NCI-H1105 treated with DMSO at 0.1 percent for 48 hours (cell line): ENCODE data around the gene COX14.
"Not testable (repeated sequence)": the region's sequence is repeated elsewhere in the genome, so short reads cannot be mapped to it uniquely, and the experiment has no call there.

Source experiments
- DNase-seq: peaks from one replicate; lab custom pipeline; 2025; lab: John Stamatoyannopoulos, UW

Gene COX14

GRCh38 chr12:50107416-50108268, 4.4 kb upstream of the COX14 start:
- DNase-seq = no peak

DNA sequence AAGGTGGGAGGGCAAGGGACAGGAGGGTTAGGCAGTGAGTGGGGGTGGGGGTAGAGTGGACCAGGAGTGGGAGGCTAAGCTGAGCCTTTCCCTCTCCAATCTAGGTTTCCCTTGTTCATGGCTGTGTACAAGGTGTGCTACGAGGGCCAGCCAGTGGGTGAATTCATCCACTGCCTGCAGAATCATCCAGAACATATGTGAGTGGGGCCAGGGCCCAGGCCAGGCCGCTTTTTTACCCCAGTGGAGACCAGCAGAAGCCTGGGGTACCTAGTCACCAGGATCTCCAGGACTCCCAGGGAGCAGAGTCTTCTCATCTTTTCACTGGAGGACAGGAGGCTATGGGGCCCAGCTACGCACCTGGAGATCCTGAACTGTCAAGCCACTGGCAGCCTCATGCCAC, 2.7 kb upstream of the COX14 start:
- no peak for DNase-seq

DNA sequence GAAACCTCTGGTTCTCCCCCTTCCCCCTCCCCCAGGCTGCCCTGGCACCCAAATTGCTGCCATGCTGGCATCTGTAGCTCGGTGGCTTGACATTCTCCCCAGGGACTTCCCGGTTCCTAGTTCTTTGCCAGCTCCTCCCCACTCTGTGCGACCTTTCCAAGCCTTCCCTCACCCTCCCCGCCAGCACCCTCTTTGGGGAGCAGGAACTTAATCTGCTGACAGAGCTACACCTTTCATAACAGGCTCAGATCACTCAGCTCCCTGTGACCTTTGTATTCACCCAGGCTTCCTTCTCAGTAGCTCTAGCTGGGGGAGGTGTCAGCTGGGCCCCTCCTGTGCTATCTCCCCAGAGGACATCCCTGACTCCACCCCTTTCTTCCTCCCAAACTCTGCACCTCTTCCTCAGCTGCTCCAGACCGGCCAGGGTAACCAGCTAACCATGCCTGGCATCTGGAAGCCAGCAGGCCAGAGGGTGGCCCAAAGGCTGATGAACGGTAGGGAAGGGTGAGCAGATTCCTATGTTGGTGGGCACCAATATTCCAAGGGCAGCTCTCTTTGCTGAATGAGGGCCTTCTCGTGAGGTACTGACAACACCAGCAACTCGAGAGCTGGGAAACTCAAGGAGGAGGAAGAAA, 1.8 kb upstream of the COX14 start:
- no peak for DNase-seq

GRCh38 chr12:50110762-50111351, 1.2 kb upstream of the COX14 start:
- DNase-seq = no peak

DNA sequence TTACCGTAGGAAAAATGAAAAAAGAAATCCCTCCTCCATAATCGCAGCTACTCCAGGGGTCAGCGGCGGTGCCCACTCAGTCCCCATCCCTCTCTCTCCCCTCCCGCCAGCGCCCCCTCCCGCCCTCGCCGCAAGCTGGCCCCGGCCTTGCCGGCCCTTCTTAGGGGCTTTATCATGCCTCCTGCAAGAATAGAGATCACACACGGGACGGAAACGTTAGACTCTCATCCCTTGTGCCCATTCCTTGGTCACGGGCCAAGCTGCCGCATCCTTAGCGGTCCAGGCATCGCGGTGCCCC, 692 bp upstream of the COX14 start:
- no peak for DNase-seq

GRCh38 chr12:50112456-50113218, 601 bp downstream of the COX14 start:
- peak; percentile 43 for DNase-seq

DNA sequence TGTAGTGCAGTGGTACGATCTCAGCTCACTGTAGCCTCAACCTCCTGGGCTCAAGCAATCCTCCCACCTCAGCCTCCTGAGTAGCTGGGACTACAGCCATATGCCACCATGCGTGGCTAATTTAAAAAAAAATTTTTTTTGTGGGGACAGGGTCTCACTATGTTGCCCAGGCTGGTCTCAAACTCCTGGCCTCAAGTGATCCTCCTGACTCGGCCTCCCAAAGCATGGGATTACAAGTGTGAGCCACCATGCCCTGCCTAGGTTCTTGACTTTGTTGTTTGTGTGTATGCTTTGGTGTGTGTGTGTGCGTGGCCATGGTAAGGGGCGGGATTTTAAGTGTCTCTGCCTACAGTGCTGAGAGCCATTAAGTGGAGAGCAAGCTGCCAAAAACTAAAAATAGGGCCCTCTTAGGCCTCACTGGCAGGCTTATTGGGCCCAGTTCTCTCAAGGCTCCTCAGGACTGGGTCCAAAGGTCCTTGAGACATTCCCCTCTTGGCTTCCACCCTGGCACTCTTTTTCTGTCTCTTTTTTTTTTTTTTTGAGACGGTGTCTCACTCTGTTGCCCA, 5.1 kb downstream of the COX14 start:
- no peak for DNase-seq

DNA sequence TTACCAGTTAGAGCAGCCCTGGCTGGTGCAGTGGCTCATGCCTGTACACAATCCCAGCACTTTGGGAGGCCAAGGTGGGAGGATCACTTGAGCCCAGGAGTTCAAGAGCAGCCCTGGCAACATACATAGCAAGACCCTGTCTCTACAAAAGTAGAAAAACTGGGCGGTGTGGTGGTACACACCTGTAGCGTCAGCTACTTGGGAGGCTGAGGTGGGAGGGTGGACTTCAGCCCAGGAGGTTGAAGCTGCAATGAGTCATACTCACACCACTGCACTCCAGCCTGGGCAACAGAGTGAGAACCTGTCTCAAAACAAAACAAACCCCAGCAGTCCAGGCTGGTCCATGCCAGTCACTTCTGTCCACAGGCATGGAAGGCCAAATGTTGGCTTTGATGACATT, 7.4 kb downstream of the COX14 start:
- no peak for DNase-seq

- no peak for DNase-seq
These were observed 8.5 kb downstream of the COX14 start for GRCh38 chr12:50120521-50120920.

DNA sequence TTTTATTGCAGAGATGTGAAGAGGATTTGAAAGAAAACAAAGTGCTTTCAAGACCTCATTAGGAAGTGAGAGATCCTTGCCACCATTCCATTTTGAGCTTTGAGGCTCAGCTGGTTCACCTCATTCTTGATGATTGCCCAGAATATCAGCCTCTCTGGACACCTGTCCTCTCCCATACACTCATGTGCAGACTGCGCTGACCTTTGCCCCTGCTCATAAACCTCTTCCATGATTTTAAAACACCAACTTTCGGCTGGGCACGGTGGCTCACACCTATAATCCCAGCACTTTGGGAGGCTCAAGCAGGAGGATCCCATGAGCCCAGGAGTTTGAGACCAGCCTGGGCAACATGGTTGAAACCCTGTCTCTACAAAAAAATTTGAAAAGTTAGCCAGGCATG, 8.9 kb downstream of the COX14 start:
- DNase-seq = no peak

- no peak for DNase-seq
These were observed 9.6 kb downstream of the COX14 start for GRCh38 chr12:50121641-50122040.

DNA sequence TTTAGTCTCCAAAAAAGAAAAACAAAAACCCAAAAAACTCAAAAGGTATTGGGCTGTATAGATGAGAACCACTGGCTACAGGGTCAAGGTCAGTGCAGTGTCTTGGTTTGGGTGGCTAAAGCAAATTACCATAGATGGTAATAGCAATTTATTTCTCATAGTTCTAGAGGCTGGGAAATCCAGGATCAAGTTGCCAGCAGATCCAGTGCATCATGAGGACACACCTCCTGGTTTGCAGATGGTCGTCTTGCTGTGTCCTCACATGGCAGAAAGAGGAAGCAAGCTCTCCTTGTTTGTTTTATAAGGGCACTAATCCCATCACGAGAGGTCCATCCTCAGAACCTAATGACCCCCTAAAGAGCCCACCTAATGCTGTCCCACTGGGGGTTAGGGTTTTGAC, 11.2 kb downstream of the COX14 start:
- DNase-seq = no peak

DNA sequence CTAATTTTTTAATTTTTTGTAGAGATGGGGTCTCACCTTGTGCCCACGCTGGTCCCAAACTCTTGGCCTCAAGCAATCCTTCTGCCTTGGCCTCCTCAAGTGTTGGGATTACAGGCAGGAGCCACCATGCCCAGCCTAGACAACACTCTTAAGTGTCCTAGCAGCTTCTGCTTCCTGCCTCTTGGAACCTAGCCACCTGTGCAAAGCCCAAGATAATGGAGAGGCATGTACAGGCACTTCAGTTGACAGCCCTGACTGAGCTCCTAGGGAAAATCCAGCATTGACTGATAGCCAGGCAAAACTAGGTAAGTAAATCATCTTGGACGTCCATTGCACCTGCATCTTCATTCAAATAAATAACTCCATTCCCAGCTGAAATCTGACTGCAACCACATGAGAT, 15.5 kb downstream of the COX14 start:
- DNase-seq = peak; percentile 31

DNA sequence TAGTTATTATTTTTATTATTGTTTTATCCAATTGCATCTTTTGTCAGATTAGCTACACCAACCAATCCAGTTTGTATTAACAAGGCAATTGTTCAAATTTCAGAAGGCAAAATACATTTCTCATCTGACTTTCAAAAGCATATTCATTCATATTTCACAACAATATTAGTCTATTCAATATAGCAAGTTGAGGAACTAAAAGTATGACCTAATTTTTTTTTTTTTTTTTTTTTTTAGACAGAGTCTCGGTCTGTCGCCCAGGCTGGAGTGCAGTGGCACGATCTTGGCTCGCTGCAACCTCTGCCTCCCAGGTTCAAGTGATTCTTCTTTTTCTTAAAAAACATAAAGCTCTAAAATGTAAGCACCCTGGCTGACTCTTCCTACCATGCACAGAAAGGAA, 17.3 kb downstream of the COX14 start:
- DNase-seq = no peak

- no peak for DNase-seq
These were observed 20.6 kb downstream of the COX14 start for GRCh38 chr12:50132505-50133135.

DNA sequence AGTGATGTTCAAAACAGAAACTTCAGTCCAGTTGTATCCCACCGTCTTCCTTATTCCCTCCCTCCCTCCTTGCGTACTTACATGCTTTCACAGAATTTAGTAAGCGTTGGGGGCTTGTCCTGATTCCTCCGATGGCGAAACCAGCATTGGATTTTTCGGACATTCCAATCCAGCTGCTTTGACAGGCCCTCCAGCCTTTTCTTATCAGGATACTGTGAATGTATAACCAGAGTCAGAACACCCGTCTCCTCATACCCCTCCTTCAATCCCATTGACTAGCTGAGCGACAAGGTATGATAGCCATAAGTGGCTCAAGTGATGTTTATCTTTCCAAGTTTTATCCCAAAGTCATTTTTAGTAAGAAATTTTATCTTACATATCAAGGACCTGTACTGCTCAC, 31.0 kb downstream of the COX14 start:
- no peak for DNase-seq

- DNase-seq = no peak
These were observed 33.4 kb downstream of the COX14 start for GRCh38 chr12:50145439-50145838.

DNA sequence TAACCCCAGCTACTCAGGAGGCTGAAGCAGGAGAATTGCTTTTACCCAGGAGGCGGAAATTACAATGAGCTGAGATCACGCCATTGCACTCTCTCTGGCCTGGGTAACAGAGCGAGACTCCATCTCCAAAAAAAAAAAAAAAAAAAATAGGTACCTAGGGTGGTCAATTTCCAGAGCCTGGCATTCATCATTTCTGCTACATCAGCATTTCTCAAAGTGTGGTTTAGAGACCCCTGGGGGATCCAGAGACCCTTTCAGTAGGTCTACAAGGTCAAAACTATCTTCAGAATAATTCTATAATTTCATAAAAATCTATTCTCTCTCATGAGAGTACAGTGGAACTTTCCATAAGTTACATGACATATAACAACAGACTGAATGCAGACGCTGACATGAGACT, 35.2 kb downstream of the COX14 start:
- DNase-seq = no peak

- not testable (repeated sequence) for DNase-seq
These were observed 36.0 kb downstream of the COX14 start for GRCh38 chr12:50148011-50148410.

- no peak for DNase-seq
These were observed 37.3 kb downstream of the COX14 start for GRCh38 chr12:50149311-50149710.

DNA sequence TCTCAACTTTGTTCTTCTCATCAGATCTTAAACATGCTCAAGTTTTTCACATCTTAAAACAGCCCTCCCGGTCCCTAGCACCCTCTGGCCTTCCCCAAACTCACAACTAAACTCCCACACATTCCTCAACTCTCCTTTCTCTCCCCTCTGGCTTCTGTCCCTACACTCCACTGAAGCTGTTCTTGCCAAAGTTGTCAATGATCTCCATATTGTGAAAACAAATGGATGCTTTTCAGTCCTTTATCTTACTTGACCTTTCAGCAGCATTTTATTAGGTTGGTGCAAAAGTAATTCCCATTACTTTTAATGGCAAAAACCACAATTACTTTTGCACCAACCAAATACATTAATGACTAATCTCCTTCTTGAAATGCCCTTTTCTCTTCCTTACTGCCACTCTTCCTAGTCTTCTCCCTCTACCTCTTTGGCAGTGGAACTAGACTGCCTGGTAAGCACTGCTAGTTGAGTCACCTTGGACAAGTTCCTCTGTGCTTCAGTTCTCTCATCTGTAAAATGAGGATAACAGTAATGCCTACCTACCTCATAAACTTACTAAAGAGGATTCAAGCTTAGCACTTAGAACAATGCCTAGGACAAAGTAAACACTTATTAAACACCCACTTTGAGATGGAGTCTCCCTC, 39.1 kb downstream of the COX14 start:
- DNase-seq = no peak
